ENCODE results near the gene RBKS. TPM values are rescaled to one million over a fixed set of nuclear protein-coding genes. Genes with fewer than 3 reads are reported as not detected.

The RBKS gene
- total RNA-seq, 4 donors from 2014 or later, result 2.1 to 12.3 (median 4.8) TPM

- no peak for ATAC-seq (ENCODE audit: low FRiP score)
- TF ChIP-seq, protein P1, sequence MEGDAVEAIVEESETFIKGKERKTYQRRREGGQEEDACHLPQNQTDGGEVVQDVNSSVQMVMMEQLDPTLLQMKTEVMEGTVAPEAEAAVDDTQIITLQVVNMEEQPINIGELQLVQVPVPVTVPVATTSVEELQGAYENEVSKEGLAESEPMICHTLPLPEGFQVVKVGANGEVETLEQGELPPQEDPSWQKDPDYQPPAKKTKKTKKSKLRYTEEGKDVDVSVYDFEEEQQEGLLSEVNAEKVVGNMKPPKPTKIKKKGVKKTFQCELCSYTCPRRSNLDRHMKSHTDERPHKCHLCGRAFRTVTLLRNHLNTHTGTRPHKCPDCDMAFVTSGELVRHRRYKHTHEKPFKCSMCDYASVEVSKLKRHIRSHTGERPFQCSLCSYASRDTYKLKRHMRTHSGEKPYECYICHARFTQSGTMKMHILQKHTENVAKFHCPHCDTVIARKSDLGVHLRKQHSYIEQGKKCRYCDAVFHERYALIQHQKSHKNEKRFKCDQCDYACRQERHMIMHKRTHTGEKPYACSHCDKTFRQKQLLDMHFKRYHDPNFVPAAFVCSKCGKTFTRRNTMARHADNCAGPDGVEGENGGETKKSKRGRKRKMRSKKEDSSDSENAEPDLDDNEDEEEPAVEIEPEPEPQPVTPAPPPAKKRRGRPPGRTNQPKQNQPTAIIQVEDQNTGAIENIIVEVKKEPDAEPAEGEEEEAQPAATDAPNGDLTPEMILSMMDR (IDR thresholded peaks at IDR 0.05), result no peak
Measured at GRCh38 chr2:27838502-27838901, 51.7 kb downstream of the RBKS start.

DNA sequence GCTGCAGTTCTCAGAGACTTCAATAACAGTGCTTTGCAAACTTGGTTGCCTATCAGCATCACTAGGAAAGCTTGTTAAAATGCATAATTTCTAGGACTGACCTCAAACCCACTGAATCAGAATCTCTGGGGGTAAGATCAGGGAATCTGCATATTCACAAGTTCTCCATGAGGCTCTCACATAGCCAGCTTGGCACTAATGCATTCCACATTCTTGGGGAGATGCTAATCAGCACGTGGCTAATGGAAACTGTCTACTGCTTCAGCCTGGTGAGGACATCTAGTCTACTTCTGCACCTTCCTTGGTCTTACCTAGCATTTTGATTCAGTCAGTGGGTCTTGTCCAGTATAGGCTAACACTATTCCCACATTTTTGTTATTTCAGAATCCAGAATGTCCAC is 56.3 kb downstream of the RBKS start:
- TF ChIP-seq, protein P1 (IDR thresholded peaks at IDR 0.05), result no peak
- ATAC-seq (ENCODE audit: low FRiP score) (no peak), DNase-seq (ENCODE audit: low spot score) (no peak)

More at GRCh38 chr2:27838502-27838901, 51.7 kb downstream of the RBKS start:
- DNase-seq (ENCODE audit: low spot score), result no peak

DNA sequence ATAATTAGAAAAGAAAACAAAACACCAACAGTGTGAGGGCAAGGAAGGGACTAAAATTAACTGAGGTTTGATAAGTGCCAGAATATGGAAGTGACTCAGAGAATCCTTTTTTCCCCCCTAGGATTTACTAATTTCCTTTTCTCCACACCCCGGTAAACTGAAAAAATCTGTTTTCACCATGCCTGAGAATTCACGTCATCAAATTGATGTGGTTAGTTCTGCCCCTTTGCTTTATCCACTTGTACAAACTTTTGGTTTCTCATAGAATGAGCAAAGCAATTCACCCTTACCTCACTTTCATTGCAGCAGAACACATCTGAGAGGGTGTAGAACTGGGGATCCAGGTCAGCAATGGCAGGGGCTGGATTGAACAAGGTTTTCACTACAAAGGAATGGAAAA is 57.8 kb downstream of the RBKS start:
- DNase-seq (ENCODE audit: low spot score), result no peak
- TF ChIP-seq, protein P1 (IDR thresholded peaks at IDR 0.05), result no peak
- ATAC-seq (ENCODE audit: low FRiP score), result no peak

GRCh38 chr2:27831279-27832050 is 58.7 kb downstream of the RBKS start:
- TF ChIP-seq, protein P1 (IDR thresholded peaks at IDR 0.05), result no peak
- no peak for DNase-seq (ENCODE audit: low spot score)
- ATAC-seq (ENCODE audit: low FRiP score), result no peak

DNA sequence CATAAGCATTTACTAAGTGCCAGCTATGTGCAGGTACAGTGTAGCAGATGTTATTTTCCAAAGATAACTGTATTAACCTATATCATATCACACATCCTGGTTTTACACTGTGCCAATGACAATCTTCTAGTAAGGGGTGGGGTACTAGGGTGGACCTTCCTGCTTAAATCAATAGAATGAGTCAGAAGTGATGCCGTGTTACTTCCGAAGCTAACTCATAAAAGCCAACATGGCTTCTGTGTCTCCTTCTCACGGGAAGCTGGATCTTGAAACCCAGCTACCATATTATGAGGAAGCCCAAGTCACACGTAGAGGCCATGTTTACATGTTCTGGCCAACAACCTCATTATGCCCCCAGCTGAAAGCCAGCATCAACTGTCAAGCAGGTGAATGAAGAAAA is 59.5 kb downstream of the RBKS start:
- TF ChIP-seq, protein P1 (IDR thresholded peaks at IDR 0.05), result no peak
- ATAC-seq (ENCODE audit: low FRiP score) (no peak), DNase-seq (ENCODE audit: low spot score) (no peak)

GRCh38 chr2:27829791-27830190 is 60.4 kb downstream of the RBKS start:
- no peak for ATAC-seq (ENCODE audit: low FRiP score)
- TF ChIP-seq, protein P1 (IDR thresholded peaks at IDR 0.05), result no peak
- DNase-seq (ENCODE audit: low spot score), result no peak

DNA sequence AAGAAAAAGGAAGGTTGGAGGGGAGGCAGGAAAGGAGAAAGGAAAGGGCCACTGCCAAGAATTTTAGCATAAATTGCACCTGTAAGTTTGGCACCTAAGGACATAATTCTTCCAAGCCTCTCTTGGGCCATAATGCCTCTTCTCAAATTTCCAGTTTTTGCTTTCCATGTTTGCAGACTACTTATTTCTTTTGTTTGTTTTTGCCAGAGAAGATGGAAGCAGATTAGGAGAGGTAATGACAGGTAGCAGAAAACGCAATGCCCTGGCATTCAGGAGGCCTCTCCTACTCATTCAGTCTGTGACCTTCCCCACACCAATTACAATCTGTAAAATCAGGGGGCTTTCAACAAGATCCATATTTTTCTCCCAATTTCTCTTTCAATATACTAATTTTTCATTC is 61.9 kb downstream of the RBKS start:
- TF ChIP-seq, protein P1 (IDR thresholded peaks at IDR 0.05), result no peak
- no peak for DNase-seq (ENCODE audit: low spot score)

More for the DNA sequence above, 61.9 kb downstream of the RBKS start:
- no peak for ATAC-seq (ENCODE audit: low FRiP score)

Data from omental fat pad (tissue), 4 donors.